ENCODE data around the gene HSPA12B. TPM values are rescaled to one million over a fixed set of nuclear protein-coding genes. Genes with fewer than 3 reads are reported as not detected.

Gene HSPA12B
- polyA plus RNA-seq, 1 donor: 11.5 TPM

DNA sequence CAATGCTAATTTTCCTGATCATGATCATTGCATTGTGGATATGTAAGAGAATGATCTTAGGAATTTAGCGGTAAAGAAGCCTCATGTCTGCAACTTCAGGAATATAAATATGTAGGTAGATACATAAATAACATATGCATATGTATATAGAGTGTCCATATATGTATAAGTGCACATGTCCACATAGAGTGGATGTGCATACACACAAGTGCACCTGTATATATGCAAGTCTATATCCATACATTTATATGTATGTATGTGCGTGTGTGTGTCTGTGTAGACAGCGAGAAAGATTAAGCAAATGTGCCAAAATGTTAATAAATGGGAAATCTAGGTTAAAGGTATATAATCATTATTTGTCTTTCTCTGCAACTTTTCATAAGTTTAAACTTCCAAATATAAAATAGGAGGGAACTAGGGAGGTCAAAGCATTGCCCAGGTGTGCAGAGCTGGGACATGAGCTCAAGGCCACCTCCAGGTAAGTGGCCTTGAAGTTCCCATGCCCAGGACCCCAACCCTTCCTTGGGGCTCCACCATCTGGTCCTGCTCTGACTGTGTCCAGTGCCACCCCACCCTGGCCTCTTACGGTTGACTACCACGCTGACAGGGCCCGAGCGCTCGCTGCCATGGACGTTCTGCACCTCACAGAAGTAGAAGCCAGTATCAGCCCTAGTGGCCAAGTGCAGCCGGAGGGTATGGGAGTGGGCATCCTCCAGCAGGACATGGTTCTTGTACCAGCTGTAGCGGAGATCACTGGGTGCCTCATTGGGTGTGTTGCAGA, 29.7 kb upstream of the HSPA12B start:
- no peak for DNase-seq

- DNase-seq: no peak
Measured at GRCh38 chr20:3704087-3704486, 28.4 kb upstream of the HSPA12B start.

GRCh38 chr20:3705491-3705969, 27.0 kb upstream of the HSPA12B start:
- DNase-seq: no peak

GRCh38 chr20:3705970-3706739, 26.3 kb upstream of the HSPA12B start:
- no peak for DNase-seq

- no peak for DNase-seq
Measured at GRCh38 chr20:3706774-3707507, 25.5 kb upstream of the HSPA12B start.

GRCh38 chr20:3707508-3707899, 25.0 kb upstream of the HSPA12B start:
- DNase-seq: no peak

DNA sequence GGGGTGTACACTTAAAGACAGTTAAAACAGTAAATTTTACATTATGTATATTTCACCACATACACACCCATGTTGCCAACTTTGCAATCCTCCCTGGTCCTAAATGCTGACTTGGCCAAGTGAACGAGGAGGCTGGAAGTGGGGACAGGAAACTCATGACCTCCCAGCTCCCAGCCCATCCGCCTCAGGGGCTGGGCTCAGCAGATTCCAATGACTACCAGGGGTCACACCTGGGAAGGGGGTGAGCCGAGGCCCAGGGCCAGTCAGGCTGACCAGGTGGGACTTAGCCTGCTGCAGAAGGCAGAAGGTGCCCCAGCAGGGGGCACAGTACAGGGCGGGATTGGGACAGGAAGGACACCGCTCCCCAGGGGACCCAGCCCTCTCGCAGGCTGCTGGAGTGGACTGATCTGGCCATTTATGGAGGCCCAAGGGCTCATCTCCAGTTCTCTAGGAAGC, 22.4 kb upstream of the HSPA12B start:
- no peak for DNase-seq

- DNase-seq: peak; percentile 56
Measured at GRCh38 chr20:3710703-3711483, 21.6 kb upstream of the HSPA12B start.

GRCh38 chr20:3711484-3711941, 21.0 kb upstream of the HSPA12B start:
- no peak for DNase-seq

DNA sequence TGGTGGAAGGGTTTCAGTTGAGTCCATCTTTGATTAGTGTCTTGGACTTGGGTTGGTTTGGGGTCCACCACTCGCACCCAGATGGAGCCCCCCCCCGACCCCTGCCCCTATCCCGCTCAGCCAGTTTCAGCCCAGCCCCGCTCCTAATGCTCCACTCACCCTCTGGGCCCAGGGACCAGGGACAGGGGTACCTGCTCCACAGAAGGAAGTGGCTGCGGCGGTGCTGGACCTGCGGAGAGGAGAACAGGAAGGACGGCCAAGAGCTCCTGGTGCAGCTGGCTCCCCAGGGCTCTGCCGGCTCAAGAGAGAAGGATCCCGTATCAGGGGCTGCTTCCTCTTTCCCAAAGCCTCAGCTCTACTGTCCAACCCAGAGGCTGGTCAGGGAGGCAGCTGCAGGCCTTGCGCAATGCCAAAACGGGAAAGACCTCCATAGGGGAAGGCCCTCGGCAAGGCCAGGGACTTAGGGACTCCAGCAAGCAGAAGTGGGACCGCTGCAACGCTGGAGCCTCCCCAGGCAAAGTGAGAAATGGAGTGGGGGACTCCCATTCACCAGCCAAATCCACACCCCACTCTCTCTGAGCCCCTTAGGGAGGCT, 20.1 kb upstream of the HSPA12B start, which contains the start of gene SIGLEC1:
SIGLEC1 (minus strand) TSS at position 322 of the 595 bp plus-strand sequence. CDS start 5,472 bp downstream, outside the sequence.
- DNase-seq: no peak

DNA sequence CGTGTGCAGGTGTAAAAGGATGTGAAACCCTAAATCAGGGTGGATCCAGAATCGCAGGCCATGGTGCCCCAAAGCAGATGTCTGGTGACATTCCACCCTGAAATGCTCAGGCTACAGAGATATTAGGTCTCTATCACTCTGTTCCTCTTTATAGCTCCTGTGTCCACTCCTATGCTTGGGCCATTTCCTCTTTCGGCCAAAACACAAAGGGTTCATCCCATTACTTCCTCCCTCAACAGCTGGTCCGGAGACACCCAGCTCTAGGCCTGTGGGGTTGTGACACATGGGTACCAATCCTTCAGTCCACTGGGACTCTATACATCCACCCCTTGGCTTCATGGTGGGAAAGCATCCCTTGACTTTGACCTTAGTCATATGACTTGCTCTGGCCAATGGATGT, 18.4 kb upstream of the HSPA12B start:
- no peak for DNase-seq

DNA sequence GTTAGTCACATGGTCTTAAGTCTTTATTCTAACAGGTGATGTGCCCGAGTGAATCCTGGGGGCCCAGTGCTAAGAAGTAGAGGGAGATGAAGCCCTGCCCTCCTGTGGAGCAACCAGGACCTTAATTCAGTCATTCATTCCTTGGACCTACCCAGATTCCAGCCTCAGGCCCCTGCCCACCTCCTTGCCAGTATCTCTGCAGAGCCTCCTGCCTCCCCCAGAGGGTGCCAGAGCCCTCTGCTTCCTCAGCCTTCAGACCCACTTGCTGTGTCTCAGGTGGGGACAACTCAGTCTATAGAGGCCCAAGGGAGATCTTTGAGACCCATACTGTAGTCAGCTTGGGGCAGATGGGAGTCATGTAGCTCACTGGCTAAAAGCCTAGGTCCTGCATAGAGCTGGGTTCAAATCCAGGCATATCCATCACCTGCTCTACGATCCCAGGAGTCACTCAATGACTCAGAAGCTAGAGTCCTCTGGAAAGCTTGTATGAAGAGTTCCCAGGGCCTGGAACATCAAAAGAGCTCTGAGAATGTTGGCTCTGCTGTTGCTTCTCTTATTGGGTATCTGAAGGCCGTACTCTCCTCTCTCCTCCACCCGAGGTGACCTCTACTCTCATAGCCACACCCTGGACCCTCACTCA, 16.2 kb upstream of the HSPA12B start:
- peak; percentile 47 for DNase-seq

GRCh38 chr20:3719046-3719445, 13.4 kb upstream of the HSPA12B start:
- DNase-seq: no peak

- no peak for DNase-seq
Measured at GRCh38 chr20:3720068-3720467, 12.4 kb upstream of the HSPA12B start.

GRCh38 chr20:3720626-3721025, 11.9 kb upstream of the HSPA12B start:
- no peak for DNase-seq

DNA sequence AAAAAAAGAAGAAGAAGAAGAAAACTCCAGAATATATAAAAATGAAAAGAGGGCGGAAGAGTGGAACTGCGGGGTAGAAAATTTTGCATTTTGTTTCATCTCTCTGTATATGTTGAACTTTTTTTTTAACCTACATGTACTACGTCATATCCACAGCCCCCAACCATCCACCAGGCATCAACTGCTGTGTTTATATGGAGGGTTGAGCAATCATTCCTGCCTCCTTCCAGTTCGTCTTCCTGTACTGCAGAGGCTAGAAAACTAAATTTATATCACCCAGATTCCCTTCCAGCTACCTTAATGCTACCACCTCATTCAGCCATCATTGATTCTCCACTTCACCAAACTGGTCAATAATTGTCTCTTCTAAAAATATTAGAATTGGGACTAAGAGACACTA, 10.6 kb upstream of the HSPA12B start:
- no peak for DNase-seq

GRCh38 chr20:3723284-3723683, 9.2 kb upstream of the HSPA12B start:
- no peak for DNase-seq

DNA sequence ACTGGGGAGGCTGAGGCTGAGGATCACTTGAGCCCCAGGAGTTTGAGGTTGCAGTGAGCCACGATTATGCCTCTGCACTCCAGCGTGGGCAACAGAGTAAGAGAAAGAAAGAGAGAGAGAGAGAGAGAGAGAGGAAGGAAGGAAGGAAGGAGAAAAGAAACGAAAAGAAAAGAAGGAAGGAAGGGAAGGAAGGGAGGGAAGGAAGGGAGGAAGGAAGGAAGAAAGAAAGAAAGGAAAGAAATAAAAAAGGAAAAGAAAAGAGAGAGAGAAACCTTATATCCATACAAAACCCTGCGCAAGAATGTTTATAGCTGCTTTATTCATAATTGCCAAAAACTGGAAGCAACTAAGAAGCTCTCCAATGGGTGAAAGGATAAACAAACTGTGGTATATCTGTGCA, 8.1 kb upstream of the HSPA12B start:
- no peak for DNase-seq

GRCh38 chr20:3727401-3728021, 5.0 kb upstream of the HSPA12B start:
- DNase-seq: no peak

DNA sequence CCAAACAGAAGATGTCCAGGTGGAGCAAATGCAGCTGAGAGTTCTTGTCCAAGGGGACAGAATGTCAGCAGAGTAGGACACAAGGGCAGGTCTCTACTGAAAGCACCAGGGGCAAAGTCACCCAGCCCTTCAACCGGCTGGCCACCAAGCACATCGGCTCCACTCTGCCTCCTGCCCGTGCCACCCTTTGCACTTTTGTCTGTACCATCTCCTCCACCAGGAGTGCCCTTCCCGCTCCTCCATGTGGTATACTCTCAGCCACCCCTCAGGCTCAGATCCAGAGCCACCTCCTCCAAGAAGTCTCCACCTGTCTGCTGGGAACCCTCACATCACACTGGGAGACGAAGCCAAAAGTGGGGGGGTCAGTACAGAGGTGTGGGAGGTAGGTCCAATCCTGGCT, 4.1 kb upstream of the HSPA12B start:
- no peak for DNase-seq
